Activated naive CD4-positive, alpha-beta T cell treated with anti-CD3 and anti-CD28 coated beads, Interleukin-2, amount 50 U/mL, for 16 hours (primary cell): Measurements from ENCODE around the gene CLEC4M.
"Not testable (repeated sequence)": the region's sequence is repeated elsewhere in the genome, so short reads cannot be mapped to it uniquely, and the experiment has no call there.

Experiments
- DNase-seq: peaks from one replicate; pipeline ENCODE4 v3.0.0-alpha.2; 2020

Gene CLEC4M

DNA sequence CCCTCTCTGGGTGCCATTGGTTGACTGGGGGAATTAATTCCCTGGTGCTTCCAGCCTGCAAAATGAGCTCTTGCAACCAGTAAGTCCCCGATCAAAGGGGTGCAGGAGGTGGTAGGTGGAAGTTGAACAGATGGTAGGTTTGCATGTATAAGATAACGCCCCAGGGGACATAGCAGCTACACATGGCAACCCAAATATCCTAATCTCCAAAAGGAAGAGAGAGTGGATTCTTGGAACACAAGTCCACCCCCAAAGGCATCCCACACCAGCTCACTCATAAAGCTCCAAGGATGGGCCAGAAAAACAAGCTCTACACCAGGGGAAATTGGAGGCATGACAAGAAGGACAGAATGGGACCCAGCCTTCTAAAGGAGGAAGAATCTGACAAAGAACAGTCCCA lies 20.5 kb upstream of the CLEC4M start:
- DNase-seq = no peak

DNA sequence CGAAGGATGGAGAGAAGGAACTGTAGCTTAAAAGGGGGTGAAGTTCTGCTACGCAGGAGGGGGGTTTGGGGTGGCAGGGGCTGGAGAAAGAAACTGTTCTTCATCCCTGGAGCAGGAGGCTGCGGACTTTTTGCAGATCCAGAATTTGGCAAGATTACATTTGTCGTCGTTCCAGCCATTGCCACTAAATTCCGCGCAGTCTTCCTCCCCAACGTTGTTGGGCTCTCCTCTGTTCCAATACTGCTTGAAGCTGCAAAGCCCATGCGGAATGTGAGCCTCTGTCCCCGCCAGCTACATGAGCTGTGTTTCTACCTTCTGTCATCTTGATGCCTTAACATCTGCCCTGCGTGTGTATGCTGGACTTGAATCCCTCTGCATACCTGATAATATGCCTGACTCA lies 20.1 kb upstream of the CLEC4M start:
- DNase-seq = no peak

DNA sequence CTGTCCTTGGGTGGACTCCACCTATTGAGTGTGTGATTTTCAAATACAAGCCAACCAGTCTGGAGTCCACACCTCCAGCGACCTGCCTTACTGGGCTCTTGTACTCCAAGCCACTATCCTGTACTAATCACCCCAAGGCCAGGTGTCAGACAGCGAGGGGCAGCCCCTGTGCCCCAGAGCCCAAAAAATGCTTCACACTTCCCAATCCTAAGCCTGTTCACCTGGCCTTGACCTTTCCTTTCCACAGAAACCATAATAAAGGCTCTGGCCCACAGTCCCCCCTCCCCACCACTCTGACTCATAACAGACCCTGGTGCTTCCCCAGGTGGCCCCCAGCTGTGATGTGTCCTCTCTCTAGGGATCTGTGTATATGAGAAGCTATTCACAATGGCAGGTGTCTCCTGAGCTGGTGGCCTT lies 19.6 kb upstream of the CLEC4M start:
- no peak for DNase-seq

DNA sequence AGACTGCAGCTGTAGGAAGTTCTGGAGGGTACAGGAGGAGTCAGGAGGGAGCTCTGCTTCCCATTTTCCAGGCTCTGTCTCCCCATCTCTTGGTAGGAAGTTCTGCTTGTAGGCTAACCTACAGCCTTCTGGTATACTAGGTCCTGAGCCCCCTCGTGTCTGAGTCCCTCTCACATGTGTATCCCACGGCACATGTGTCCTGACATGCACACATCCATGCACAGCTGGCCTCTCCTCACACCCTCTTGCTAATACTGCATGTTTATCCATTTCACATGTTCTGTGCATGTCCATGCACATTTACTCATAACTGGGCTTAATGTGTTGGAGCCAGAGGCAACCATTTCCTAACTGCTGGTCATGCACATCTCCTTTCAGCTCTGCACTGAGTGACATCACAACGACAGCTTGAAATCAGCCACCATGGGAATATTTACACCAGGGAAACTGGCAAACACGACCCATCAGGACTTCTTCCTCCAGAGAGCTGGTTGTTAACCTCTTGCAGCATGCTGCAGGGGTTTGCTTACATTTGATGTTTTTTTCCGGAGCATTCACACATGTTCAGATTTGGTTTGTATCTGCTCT lies 18.8 kb upstream of the CLEC4M start:
- no peak for DNase-seq

DNA sequence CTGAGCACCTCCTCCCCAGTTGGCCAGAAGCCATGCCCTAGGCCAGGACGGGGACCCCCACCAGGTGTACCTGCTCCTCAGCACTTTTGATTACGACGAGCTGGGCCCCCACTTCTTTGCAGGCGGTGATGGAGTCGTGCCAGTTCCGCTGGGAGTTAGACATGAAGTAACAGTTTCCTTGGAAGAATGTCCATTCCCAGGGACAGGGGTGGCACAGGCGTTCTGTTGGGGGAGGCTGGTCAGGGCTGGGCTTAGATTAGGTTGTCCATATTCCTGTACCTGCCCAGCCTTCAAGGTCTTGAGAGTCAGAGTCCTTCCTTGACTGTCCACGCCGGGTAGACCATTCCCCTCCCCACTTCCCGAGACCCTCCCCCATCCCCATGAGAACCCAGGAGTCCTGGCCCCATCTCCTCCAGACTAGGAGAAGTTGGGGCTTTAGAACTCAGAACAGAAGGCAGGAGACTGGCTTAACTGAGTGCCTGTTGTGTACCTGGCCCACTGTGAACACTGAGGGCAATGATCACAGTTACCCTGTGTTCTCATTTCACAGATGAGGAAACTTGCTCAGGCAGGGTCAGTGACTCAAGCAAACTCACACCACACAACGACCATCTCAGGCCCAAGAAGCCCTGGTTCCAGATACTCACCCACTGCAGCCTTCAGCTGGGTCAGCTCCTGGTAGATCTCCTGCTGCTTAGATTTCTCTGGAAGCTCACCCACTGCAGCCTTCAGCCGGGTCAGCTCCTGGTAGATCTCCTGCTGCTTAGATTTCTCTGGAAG lies 18.0 kb upstream of the CLEC4M start:
- no peak for DNase-seq

DNA sequence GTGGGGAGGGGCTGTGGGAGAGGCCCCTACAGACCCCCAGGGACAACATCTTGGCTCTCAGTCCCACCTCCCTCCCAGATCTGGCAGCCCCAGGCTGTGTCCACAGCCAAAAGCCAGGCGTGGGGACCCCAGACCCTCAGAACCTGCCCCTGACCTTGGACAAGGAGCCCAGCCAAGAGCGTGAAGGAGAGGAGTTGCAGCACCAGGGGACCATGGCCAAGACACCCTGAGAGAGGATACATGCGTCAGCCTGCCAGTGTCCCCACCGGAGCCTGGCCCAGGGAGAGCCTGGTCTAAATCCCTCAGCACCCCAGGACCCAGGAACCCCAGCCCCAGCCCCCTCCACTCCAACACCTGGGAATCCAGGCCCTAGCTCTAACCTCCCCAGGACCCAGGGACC lies 16.7 kb upstream of the CLEC4M start:
- DNase-seq = not testable (repeated sequence)

DNA sequence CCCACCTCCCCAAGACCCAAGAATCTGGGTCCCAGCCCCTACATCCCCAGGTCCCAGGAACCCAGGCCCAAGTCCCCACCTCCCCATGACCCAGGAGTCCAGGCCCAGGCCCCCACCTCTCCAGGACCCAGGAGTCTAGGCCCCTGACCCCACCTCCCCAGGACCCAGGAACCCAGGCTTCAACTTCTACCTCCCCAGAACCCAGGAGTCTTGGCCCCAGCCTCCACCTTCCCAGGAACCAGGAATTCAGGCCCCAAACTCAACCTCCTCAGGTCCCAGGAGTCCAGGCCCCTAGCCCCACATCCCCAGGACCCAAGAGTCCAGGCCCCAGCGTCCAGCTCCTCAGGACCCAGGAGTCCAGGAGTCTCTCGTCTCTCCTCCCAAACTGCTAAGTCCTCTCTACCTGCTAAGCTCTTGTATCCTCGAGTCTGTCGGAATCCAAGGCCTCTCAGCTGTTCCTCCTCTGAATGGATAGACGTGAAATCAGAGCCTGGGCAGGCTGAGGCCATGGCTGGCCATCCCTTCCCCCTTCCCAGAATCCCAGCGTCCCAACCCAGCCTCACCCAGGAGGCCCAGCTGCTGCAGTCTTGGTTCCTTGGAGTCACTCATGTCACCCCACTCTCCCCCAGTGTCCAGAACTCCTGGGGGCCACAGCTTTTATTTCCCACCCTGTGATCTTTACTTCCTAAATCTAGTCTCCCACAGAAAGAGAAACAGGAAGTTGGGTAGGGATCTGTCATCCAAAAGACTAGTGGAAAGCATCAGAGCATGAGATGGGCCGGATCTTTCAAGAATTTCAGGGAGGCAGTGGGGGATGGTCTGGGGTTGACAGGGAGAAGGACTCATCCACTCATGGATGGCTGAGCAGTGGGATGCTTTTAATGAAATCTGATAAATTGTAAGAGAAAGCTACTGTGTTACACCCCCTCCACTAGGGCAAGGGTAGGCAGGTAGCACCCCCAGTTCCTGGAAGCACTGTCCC lies 15.8 kb upstream of the CLEC4M start, which contains the start of gene CD209:
Gene CD209 (minus strand): TSS at position 632 of the 982 bp plus-strand sequence. CDS start 23 bp downstream, at position 609.
- no peak for DNase-seq

DNA sequence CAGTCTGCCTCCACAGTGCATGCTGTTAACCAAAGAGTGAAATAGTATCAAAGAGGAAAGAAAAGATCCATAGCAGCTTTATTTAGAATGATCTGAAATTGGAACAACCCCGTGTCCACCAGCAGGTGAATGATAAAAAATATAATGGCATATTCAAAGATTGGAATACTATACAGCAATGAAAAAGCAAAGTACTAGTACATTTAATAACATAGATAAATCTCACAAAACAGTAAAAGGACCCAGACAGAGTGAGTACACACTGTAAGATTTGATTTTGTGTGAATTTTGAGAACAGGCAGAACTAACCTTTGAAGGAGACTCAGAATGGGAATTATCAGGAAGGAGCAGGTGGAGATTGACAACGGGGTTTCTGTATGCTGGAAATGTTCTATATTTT lies 14.9 kb upstream of the CLEC4M start:
- no peak for DNase-seq

DNA sequence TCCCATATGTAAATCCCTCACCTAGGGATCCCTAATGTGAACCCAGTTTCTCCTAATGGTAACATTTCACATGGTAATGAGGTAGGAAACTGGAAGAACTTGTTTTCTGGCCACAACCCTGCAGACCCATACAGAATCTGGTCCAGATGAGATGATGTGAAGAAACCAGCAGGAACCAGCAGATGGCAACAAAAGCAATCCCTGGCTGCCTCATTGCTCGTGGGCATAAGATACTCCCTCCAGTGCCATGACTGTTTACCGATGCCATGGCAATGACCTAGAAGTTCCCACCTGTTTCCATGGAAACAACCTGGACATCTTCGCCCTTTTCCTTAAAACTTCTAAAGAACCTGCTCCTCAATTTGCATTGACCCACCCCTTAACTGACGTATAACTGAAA lies 14.3 kb upstream of the CLEC4M start:
- no peak for DNase-seq

DNA sequence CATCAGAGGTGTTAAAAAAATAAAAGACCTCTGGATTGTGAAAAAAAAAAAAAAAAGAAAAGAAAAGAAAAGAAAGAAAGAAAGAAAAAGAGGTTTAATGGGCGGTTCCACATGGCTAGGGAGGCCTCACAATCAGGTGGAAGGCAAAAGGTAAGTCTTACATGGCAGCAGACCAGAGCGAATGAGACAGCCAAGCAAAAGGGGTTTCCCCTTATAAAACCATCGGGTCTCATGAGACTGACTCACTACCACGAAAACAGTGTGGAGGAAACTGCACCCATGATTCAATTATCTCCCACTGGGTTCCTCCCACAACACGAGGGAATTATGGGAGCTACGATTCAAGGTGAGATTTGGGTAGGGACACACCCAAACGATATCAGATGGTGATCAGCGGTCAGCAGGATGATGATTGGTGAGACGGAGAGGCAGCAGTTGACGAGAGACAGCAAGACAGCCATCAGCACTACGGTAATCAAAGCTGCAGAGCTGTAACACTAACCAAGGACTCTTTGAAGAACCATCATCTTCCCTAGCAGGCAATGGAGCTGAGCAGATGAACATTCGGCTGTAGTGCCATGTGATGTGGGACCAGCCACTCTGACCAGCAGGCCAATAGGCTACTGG lies 11.8 kb upstream of the CLEC4M start:
- peak; percentile 56 for DNase-seq

DNA sequence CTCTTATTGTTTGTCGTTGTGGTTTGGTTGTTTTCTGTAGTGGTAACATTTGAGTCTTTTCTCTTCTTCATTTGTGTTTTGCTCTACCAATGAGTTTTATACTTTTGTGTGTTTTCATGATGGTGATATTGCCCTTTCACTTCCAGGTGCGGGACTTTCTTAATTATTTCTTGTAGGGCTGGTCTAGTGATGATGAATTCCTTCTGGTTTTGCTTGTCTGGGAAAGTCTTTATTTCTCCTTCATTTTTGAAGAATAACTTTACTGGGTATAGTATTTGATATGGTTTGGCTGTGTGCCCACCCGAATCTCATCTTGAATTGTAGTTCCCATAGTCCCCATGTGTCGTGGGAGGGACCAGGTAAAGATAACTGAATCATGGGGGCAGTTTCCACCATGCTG lies 6.8 kb upstream of the CLEC4M start:
- DNase-seq = no peak

DNA sequence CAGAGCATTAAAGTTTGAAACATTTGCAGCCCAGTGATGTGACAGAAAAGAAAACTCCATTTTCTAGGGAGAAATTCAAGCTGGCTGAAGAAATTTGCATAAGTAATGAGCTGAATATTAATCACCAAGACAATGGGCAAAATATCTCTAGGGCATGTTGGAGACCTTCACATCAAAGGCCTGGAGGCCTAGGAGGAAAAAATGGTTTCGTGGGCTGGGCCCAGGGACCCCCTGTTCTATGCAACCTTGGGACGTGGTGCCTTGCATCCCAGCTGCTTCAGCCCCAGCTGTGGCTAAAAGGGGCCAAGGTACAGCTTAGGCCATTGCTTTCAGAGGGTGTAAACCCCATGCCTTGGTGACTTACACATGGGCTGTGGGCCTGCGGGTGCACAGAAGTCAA lies 5.7 kb upstream of the CLEC4M start:
- DNase-seq = no peak

DNA sequence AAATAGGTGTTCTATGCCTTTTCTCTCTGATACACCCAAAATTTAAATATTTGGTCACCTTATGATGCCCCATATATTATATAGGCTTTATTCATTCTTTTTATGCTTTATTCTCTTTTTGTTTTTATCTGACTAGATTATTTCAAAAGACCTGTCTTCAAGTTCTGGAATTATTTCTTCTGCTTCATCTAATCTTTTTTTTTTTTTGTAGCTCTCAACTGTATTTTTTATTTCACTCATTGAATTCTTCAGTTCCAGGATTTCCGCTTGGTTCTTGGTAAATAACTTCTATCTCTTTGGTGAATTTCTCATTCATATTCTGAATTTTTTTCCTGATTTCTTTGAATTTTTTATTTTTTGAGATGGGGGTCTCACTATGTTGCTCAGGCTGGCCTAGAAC lies 3.9 kb upstream of the CLEC4M start:
- DNase-seq = no peak

DNA sequence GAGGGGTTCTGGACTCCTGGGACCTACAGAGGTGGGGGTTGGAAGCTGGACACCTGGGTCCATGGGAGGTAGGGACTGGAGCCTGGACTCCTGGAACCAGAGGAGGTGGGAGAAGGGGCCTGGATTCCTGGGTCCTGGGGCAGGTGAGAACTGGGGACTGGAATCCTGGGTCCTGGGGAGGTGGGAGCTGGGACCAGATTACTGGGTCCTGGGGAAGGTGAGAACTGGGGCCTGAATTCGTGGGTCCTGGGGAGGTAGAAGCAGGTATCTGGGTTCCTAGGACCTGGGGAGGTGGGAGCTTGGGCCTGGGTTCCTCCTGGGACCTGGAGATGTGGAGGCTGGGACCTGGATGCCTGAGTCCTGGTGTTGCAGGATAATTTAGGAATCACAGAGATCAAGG lies 653 bp downstream of the CLEC4M start:
- DNase-seq = no peak

DNA sequence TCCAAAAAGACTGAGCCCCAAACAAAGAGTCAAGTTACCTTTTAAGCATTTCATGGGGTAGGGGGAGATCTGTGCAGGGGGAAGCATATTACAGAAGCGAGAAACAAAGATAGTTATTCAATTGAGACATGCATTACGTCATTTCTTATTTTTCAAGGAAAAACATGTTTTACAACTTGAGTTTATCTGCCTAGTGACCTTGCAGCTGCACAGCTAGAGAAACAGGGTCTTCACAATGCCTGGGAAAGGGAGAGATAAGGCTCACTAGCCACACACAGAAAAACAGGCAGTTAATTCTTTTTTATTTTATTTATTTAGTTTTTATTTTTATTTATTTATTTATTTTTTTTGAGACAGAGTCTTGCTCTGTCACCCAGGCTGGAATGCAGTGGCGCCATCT lies 1.1 kb downstream of the CLEC4M start:
- not testable (repeated sequence) for DNase-seq

DNA sequence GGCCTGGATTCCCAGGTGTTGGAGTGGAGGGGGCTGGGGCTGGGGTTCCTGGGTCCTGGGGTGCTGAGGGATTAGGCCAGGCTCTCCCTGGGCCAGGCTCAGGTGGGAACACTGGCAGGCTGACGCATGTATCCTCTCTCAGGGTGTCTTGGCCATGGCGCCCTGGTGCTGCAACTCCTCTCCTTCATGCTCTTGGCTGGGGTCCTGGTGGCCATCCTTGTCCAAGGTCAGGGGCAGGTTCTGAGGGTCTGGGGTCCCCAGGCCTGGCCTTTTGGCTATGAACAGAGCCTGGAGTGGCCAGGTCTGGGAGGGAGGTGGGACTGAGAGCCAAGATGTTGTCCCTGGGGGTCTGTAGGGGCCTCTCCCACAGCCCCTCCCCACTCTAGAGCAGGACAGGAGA lies 2.0 kb downstream of the CLEC4M start:
- not testable (repeated sequence) for DNase-seq

DNA sequence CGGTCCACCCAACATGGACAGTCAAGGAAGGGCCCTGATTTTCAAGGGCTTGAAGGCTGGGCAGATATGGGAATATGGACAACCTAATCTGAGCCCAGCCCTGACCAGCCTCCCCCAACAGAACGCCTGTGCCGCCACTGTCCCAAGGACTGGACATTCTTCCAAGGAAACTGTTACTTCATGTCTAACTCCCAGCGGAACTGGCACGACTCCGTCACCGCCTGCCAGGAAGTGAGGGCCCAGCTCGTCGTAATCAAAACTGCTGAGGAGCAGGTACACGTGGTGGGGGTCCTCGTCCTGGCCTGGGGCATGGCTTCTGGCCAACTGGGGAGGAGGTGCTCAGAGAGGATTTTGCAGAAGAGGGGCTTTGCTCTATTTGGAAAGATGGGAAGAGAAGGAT lies 3.5 kb downstream of the CLEC4M start:
- no peak for DNase-seq

DNA sequence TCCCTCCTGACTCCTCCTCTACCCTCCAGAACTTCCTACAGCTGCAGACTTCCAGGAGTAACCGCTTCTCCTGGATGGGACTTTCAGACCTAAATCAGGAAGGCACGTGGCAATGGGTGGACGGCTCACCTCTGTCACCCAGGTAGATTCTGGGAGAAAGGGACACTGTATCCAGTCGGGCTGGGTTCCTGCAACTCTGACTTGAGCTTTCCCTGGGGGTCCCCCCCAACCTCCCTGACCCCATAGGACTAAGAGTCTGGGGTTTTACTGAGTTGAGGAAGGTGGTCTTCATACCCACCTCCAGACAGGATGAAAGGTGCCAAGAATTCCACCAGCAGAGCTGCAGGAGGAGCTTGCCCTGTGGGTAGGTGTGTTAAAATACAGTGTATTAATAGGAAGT lies 4.4 kb downstream of the CLEC4M start:
- DNase-seq = no peak

DNA sequence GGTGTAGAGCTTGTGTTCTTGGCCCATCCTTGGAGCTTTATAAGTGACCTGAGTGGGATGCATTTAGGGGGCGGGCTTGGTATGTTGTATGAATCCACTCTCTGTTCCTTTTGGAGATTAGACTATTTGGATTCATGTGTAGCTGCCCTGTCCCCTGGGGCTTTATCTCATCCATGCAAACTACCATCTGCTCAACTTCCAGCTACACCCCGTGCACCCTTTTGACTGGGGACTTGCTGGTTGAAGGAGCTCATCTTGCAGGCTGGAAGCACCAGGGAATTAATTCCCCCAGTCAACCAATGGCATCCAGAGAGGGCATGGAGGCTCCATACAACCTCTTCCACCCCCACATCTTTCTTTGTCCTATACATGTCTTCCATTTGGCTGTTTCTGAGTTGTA lies 6.1 kb downstream of the CLEC4M start:
- no peak for DNase-seq

DNA sequence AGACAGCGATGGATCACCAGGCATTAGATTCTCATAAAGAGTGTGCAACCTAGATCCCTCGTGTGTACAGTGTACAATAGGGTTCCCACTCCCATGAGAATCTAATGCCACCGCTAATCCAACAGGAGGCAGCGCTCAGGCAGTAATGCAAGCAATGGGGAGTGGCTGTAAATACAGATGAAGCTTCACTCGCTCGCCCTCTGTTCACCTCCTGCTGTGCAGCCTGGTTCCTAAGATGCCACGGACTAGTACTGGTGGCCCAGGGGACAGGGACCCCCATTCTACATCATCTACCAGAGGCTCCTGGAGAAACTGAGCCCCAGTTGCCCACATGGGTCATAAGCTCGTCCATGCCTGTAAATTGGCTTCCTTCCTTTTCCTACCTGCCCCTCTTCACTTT lies 8.0 kb downstream of the CLEC4M start:
- no peak for DNase-seq

DNA sequence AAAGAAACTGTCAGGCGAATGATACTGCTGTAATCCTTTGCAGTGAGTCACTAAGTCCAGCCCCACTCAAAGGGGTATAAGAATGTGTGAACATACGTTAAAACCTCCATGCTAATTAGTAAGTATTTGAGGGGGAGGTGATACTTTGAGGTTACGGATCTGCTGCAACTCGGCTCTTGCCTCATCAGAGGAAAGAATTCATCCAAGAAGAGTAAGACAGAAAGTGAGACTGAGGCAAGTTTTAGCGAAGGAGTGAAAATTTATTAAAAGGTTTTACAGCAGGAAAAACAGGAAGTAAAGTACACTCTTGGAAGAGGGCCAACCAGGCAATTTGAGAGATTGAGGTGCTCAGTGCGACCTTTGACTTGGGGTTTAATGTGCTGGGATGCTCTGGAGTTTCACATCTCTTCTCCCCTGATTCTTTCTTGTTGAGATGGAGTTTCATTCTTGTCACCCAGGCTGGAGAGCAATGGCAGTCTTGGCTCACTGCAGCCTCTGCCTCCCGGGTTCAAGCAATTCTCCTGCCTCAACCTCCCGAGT lies 9.8 kb downstream of the CLEC4M start:
- DNase-seq = peak; percentile 46

DNA sequence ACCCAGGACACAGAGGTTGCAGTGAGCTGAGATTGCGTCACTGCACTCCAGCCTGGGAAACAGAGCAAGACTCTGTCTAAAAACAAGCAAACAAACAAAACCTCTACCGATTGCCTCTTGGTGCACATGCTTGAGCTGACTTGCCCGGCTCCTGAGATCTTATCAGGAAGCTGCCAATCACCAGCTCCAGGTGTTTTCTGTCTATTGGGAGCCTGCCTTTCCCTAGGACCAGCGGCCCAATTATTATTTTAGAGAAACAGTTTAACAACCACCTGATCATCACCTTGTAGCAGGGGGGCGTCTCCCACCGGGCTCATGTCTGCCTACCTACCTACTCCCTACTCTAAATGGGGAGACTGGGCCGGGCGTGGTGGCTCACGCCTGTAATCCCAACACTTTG lies 10.8 kb downstream of the CLEC4M start:
- no peak for DNase-seq

DNA sequence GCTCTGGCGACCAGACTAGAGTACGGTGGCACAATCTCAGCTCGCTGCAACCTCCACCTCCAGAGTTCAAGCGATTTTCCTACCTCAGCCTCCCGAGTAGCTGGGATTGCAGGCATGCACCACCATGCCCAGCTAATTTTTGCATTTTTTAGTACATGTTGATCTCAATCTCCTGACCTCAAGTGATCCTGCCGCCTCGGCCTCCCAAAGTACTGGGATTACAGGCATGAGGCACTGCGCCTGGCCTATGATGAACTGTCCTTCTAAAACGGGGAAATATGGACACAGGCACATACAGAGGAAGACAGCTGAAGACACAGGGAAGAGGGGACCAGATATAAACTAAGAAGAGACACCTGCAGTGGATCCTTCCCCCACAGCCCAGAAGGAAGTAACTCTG lies 12.7 kb downstream of the CLEC4M start:
- DNase-seq = no peak
